ENCODE results near the gene TOP3B.

DNA sequence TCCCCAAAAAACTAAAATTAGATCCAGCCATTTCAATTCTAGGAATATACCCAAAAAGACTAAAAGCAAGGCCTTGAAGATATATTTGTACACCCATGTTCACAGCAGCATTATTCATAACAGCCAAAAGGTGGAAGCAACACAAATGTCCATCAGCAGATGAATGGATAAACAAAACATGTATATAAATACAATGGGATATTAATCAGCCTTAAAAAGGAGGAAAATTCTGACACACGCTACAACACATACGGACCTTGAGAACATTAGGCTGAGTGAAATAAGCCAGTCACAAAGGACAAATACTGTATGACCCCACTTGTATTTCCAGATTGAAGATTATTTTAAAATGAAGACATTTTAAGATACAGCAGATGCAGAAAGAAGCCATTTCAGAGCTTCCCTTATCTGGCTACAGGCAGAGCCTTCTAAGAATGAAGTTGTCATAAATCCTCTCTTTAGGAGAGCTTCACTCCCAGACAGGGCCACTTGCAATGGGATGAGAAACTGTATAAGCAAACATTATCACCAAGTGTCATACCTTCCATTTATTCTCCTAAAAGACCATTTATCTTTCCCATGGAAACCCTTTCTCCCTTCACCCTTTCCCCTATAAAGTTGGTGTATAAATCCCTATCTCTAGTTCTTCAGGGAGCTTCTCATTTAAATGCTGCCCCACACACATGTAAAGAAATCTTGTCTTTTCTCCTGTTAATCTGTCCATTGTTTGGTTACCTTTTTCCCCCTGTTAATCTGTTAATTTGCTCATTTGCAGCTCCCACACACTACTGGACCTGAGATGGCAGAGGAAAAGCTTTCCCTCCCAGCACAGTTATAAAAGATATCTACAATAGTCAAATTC is 19.3 kb upstream of the TOP3B start:
- TF ChIP-seq, protein P1, sequence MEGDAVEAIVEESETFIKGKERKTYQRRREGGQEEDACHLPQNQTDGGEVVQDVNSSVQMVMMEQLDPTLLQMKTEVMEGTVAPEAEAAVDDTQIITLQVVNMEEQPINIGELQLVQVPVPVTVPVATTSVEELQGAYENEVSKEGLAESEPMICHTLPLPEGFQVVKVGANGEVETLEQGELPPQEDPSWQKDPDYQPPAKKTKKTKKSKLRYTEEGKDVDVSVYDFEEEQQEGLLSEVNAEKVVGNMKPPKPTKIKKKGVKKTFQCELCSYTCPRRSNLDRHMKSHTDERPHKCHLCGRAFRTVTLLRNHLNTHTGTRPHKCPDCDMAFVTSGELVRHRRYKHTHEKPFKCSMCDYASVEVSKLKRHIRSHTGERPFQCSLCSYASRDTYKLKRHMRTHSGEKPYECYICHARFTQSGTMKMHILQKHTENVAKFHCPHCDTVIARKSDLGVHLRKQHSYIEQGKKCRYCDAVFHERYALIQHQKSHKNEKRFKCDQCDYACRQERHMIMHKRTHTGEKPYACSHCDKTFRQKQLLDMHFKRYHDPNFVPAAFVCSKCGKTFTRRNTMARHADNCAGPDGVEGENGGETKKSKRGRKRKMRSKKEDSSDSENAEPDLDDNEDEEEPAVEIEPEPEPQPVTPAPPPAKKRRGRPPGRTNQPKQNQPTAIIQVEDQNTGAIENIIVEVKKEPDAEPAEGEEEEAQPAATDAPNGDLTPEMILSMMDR (IDR thresholded peaks at IDR 0.05) = no peak
- TF ChIP-seq EZH2 (IDR thresholded peaks at IDR 0.05) (no peak), EZH2phosphoT487 (IDR thresholded peaks at IDR 0.05) (no peak)

All from neural progenitor cell (in vitro differentiated cells).